ENCODE data around the gene RCE1.
"Not testable (repeated sequence)": the region's sequence is repeated elsewhere in the genome, so short reads cannot be mapped to it uniquely, and the experiment has no call there.

RCE1 gene

GRCh38 chr11:66842896-66843775 lies at the start of gene RCE1:
RCE1 (plus strand) TSS chr11:66843441; CDS start chr11:66843456, 15 bp downstream.
- DNase-seq, result no peak

DNA sequence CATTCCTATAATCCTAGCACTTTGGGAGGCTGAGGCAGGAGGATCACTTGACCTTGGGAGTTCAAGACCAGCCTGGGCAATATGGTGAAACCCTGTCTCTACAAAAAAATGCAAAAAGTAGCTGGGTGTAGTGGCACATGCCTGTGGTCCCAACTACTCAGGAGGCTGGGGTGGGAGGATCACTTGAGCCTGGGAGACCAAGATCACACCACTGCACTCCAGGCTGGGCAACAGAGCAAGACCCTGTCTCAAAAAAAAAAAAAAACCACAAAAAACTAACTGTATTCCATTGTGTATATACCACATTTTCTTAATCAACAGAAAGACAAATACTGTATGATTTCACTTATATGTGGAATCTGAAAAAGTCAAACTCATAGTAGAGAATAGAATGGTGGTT lies 43.4 kb upstream of the RCE1 start:
- DNase-seq, result not testable (repeated sequence)

DNA sequence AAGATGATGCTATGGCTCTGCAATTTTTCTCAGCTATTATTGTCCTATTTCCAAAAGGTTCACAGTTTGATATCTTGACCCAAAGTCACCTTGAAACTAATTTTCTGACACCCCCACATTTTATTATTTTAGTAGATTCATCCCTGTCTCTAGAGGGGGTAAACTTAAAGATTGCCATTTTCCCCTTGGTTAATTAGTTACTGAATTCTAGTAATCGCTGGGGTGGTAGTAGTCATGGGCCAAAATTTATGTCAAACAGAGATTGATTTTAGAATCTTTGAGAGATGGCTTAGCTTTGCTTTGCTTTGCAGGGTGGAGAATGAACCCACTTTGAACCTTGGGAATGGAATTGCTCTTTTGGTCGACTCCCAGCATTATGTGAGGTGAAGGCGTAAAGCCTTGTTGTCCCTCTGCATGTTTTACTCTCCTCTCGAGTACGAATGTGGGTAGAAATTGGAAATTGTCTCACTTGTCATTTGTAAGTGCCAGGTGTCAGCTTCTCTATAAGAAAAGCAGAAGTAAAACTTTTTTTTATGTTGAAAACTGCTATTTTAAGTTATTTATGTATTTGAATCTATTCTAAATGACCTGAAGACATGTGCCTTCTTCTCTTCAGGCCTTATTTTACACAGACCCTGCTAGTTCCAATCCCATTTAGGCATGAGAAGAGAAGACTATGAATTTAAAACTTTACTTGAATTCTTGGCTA lies 42.4 kb upstream of the RCE1 start:
- no peak for DNase-seq

- DNase-seq, result no peak
These were observed 33.6 kb upstream of the RCE1 start for GRCh38 chr11:66809592-66809991.

DNA sequence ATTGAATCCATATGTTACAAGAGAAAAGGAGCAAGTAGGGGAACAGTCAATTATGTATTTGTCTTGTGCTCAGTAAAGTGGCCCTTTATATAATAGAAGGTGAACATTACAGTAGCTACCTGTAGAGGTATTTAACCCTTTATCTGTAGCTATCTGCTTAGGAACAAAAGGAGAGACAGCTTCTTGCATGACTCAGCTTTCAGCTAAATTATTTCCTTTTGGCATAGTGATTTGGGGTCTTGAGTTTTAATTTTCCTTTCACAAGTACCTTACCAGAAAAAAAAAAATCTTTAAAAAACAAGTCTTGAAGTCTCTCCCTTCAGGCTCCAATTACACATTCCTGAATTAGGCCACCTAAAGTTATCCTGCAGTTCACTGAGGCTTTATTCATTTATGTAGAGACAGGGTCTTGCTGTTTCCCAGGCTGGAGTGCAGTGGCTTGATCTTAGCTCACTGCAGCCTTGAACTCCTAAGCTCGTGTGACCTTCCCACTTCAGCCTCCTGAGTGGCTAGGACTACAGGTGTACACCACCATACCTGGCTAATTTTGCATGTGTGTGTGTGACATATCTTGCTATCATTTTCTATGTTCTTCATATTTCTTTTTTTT lies 32.6 kb upstream of the RCE1 start:
- DNase-seq, result no peak

DNA sequence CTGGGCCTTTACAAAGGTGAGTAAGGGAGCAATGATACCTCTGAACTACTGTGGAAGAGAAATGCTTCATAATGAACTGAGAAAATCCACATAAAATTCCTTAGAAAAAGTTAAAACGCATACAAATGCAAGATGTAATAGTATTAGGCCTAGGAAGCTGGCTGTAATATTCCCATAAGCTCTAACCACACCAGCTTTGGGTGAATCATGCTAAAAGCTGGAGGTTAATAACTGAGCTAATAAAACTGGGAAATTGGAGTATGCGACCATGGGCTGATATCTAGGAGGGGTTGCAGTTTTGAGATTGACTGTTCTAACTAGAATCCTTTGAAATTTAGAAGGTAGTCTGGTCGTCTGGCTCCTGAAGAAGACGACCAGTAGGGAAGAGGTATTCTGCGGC lies 28.6 kb upstream of the RCE1 start:
- no peak for DNase-seq

GRCh38 chr11:66815646-66816045 lies 27.6 kb upstream of the RCE1 start:
- no peak for DNase-seq

- DNase-seq, result no peak
These were observed 24.8 kb upstream of the RCE1 start for GRCh38 chr11:66818231-66818955.

DNA sequence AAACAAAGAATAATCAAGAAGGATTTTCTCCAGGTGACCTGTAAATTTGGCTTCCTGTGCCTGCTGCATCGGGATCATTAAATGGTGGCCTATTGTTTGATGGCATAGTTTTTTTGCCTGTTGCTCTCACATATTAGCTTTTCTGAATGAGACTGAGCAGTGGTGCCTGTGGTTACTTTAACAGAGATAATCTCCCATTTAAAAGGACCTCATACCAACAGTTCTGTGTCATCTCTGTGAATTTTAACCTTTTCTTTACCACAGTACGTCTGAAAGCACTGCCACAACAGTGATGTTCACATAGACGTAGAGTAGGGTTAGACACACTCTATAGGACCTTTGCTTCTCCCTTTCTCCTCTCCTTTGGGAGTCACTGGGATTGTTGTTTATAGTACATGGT lies 22.9 kb upstream of the RCE1 start:
- no peak for DNase-seq

DNA sequence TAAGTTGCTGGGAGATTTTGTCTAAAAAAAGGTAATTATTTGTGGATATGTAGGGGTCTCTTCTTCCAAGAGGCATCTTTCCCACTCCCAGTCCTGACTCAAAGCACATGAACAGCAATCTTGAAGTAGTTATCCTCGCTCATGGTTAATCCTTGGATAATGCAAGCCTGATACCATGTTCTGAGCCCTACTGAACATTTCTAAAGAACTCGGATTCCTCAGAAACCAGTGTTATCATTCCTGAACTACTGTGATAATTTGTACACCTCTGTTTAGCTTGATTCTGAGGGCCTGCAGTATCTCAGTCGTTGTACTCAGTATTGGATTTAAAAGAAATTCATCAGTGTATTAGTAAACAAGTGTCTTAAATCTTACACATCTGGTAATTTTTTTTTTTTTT lies 22.3 kb upstream of the RCE1 start:
- DNase-seq, result no peak

GRCh38 chr11:66823700-66824099 lies 19.5 kb upstream of the RCE1 start:
- no peak for DNase-seq

DNA sequence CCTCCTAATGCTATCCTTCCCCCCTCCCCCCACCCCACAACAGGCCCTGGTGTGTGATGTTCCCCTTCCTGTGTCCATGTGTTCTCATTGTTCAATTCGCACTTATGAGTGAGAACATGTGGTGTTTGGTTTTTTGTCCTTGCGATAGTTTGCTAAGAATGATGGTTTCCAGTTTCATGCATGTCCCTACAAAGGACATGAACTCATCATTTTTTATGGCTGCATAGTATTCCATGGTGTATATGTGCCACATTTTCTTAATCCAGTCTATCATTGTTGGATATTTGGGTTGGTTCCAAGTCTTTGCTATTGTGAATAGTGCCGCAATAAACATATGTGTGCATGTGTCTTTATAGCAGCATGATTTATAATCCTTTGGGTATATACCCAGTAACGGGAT lies 18.7 kb upstream of the RCE1 start:
- DNase-seq, result not testable (repeated sequence)

- no peak for DNase-seq
These were observed 8.7 kb upstream of the RCE1 start for GRCh38 chr11:66834539-66834845.

GRCh38 chr11:66834943-66835342 lies 8.3 kb upstream of the RCE1 start:
- no peak for DNase-seq

DNA sequence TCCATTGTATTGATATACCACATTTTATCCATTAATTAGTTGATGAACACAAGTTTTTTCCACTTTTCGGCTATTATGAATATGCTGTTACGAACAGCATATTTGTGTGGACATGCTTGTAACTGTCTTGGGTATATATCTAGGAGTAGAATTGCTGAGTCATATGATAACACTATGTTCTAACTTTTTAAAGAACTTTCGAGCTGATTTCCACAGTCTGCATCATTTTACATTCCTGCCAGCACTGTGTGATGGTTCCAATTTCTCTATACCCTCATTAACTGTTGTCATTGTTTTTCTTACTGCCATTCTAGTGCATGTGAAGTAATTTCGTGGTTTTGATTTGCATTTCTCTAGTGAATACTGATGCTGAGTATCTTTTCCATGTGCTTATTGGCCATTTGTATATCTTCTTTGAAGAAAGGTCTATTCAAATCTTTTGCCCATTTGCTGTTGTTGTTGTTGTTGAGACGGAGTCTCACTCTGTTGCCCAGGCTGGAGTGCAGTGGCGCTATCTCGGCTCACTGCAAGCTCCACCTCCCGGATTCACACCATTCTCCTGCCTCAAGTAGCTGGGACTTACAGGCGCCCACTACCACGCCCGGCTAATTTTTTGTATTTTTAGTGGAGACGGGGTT lies 7.4 kb upstream of the RCE1 start:
- no peak for DNase-seq

DNA sequence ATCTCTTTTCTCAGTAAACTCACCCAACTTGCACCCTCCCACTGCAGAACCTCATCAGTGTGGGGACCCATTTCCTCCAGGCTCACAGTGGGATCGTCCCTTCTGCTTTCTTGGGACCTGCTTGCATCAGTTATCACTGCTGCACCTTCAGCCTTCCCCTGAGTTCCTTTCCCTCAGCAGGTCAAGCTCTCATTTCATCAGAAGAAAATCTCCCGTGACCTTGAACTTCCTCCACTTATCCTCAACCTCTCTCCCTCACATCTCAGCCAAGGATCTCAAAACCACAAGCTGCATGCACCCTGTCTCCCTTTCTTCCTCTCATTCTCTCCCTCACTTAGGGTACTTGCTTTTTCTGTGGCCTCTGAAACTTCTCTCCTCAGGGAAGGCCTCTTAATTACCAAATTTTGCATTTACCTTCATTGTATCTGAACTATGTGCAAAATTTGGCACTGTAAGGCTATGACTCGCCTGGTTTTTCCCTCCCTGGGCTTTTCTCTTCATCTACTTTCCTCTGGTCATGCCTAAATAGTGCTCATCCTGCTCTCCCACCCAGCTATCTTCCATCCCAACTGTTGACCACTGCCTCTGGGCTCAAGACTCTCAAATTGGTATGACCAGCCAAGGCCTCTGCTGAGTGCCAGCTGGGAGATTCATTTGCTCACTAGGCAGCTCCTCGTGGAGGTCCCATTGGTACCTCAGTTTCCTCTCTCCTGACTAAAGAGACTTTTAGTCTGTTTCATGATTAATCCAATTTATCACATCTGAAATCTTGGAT lies 2.7 kb upstream of the RCE1 start:
- DNase-seq, result no peak

GRCh38 chr11:66841861-66842260 lies 1.4 kb upstream of the RCE1 start:
- DNase-seq, result no peak

DNA sequence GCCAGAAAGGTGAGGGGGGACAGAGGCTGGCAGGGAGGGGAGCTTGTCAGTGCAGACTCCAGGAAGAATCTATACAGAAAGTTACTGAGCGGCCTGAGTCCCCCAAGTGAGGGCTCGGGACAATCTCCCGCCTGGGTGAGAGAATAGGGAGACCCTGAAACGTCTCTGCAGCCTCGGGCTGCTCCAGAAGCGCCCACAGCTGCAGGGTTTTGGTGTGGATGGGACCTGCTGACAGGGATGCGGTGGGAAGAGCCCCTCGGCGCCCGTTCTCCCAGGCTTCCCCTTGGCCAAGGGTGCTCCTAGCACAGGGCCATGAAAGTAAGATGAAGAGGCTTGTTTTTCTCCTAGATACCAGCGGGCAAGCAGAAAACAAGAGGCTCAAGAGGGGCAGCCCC lies 743 bp upstream of the RCE1 start:
- DNase-seq, result no peak

DNA sequence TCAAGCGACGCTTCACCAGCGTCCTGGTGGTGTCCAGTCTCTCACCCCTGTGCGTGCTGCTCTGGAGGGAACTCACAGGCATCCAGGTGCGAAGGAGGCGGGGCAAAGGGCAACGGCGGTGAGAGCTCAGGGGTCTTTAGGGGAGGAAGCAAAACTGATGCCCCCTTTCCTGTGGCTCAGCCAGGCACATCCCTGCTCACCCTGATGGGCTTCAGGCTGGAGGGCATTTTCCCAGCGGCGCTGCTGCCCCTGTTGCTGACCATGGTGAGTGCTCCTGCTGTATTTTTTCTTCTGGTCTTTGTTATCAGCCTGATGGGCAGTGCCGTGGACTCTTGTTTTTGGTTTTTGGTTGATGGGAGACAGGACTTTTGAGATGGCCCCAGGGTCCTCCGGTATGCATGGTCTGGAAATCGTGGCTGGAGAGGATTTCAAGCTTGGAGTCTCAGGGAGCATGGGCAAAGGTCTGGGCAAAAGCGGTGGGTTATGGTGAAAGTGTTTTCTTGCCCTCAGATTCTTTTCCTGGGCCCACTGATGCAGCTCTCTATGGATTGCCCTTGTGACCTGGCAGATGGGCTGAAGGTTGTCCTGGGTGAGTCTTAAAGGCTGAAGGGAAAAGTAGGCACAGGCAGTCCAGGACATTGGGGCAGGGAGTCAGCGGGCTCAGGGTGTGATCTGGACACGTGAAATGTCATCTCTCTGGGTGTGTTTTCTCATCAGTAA lies 695 bp downstream of the RCE1 start:
- no peak for DNase-seq

- no peak for DNase-seq
These were observed 1.4 kb downstream of the RCE1 start for GRCh38 chr11:66844496-66845142.
